Kidney (tissue), 14 donors: Measurements from ENCODE around the gene GADD45B. TPM values are rescaled to one million over a fixed set of nuclear protein-coding genes. Genes with fewer than 3 reads are reported as not detected.
"Not testable (repeated sequence)": the region's sequence is repeated elsewhere in the genome, so short reads cannot be mapped to it uniquely, and the experiment has no call there.

ENCODE experiments used
- DNase-seq, 5 donors: peaks; one replicate each; pipeline ENCODE4 v3.0.0-alpha.2; 2013 to 2020
- FAIRE-seq: peaks from 2 replicates; lab custom pipeline; 2012; peaks lifted over from hg19 to GRCh38; lab: Jason Lieb, UNC
- H3K27ac ChIP-seq, 2 donors: one replicate each; pipeline ENCODE4 v1.7.0; 2013; ENCODE audit warnings: low read depth in 2 of 2, low read length in 2 of 2, inconsistent platforms in 1 of 2
- H3K27me3 ChIP-seq: one replicate; pipeline ENCODE4 v1.7.1; 2013; ENCODE audit warnings: low read length, inconsistent platforms; ENCODE audit not compliant: control insufficient read depth, insufficient read depth
- H3K36me3 ChIP-seq, 3 donors: one replicate each; pipeline versions ENCODE4 v1.7.0 to v1.7.1; 2013; ENCODE audit warnings: low read length in 3 of 3, control low read depth in 1 of 3, inconsistent platforms in 1 of 3; ENCODE audit not compliant: insufficient read depth in 3 of 3, control insufficient read depth in 2 of 3
- H3K4me1 ChIP-seq, 3 donors: one replicate each; pipeline versions ENCODE4 v1.7.0 to v1.7.1; 2013; ENCODE audit warnings: low read length in 3 of 3, inconsistent platforms in 1 of 3, low read depth in 1 of 3; ENCODE audit not compliant: control insufficient read depth in 2 of 3, insufficient read depth in 2 of 3
- H3K4me3 ChIP-seq, 3 donors: one replicate each; pipeline versions ENCODE4 v1.7.0 to v1.8.1; 2013; ENCODE audit warnings: low read length in 3 of 3, control low read depth in 1 of 3, inconsistent platforms in 1 of 3
- H3K9ac ChIP-seq, 3 donors: one replicate each; pipeline versions ENCODE4 v1.7.0 to v1.7.1; 2013; ENCODE audit warnings: low read length in 3 of 3, control low read depth in 1 of 3, inconsistent platforms in 1 of 3
- H3K9me3 ChIP-seq, 3 donors: one replicate each; pipeline versions ENCODE4 v1.7.0 to v1.7.1; 2013; ENCODE audit warnings: low read length in 3 of 3, control low read depth in 1 of 3, inconsistent platforms in 1 of 3; ENCODE audit not compliant: control insufficient read depth in 2 of 3, insufficient read depth in 1 of 3
- intact Hi-C: fragments of 100-400 bp; cut with DNase I; formaldehyde crosslinking; loops from one replicate; pipeline ENCODE4 v1.11.1; 2022
- polyA plus RNA-seq: library from polyadenylated mRNA; stranded (reverse); fragments of 350-450 nt; fragmentation: Illumina TruSeq; extraction: RNeasy Lipid Tissue Mini Kit (QIAGEN cat#74804); gene quantifications from one replicate; pipeline ENCODE4 v1.2.3, GENCODE V29; 2014; ENCODE audit warnings: low read depth, low replicate concordance; ENCODE audit not compliant: insufficient read depth
- total RNA-seq: library from RNA; stranded (reverse); fragmentation: NEBNext Ultra II Directional; extraction: Animal tissue kit (Norgen Biotek cat#: 25700); gene quantifications from one replicate; pipeline ENCODE4 v1.2.1, GENCODE V29; 2021
- TF ChIP-seq, protein P1 (sequence below): IDR thresholded peaks from 3 replicates; pipeline ENCODE4 v1.5.1; 2012; ENCODE audit warnings: mild to moderate bottlenecking, moderate library complexity, borderline replicate concordance; ENCODE audit not compliant: insufficient read depth; ENCODE audit errors: extremely low read depth
- donor health status: control.
- donor health status: control.
- donor health status: control.
- donor health status: control.
- donor health status: control.
- donor health status: DM: yes; HTN: yes; CAD: no.
- donor health status: Normal renal cell carcinoma (clear cell type).

The GADD45B gene
- total and polyA plus RNA-seq, 2 donors from 2014 or later, result 88.5 to 149 TPM

DNA sequence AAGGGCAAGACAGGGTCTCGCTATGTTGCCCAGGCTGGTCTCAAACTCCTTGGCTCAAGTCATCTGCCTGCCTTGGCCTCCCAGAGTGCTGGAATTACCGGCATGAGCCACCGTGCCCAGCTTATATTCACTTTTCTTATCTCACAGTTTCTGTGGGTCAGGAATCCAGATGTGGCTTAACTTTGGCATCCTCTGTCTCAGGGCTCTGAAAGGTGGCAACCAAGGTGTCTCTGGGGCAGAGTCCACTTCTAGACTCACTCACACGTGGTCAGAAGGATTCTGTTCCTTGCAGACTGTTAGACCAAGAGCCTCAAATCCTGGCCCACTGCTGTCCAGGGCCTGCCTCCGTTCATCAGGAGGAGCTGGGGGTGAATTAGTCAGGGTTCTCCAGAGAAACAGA is 11.5 kb upstream of the GADD45B start:
- intact Hi-C loops, result no loop called here
- H3K36me3 ChIP-seq, result no peaks in the 10 kb centered on the region
- TF ChIP-seq, protein P1, sequence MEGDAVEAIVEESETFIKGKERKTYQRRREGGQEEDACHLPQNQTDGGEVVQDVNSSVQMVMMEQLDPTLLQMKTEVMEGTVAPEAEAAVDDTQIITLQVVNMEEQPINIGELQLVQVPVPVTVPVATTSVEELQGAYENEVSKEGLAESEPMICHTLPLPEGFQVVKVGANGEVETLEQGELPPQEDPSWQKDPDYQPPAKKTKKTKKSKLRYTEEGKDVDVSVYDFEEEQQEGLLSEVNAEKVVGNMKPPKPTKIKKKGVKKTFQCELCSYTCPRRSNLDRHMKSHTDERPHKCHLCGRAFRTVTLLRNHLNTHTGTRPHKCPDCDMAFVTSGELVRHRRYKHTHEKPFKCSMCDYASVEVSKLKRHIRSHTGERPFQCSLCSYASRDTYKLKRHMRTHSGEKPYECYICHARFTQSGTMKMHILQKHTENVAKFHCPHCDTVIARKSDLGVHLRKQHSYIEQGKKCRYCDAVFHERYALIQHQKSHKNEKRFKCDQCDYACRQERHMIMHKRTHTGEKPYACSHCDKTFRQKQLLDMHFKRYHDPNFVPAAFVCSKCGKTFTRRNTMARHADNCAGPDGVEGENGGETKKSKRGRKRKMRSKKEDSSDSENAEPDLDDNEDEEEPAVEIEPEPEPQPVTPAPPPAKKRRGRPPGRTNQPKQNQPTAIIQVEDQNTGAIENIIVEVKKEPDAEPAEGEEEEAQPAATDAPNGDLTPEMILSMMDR, result no peak

DNA sequence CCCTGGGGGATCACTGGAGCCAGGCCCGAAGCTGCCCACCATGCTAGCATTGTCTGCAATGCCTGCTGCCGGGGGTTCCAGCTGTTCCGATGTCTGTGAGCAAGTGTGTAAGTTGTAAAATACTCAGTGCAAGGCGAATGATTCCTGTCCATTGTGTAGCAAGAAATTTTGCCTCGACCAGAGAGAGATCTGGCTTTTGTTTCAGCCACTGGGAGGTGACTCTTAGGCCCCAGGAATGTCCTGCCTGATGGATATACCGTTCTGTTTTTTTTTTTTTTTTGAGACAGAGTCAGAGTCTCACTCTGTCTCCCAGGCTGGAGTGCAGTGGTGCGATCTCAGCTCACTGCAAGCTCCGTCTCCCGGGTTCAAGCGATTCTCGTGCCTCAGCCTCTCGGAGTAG is 7.3 kb upstream of the GADD45B start:
- FAIRE-seq, result no peak
- Histone ChIP-seq H3K27ac (no peak overlapping the region), H3K9ac (no peak overlapping the region), H3K27me3 (no peaks in the 10 kb centered on the region), H3K36me3 (no peaks in the 10 kb centered on the region), H3K4me1 (no peaks in the 10 kb centered on the region), H3K4me3 (no peak overlapping the region), H3K9me3 (no peaks in the 10 kb centered on the region)
- intact Hi-C loops, result no loop called here
- DNase-seq, result no peak
- TF ChIP-seq, protein P1, result no peak

More for the DNA sequence above, 11.5 kb upstream of the GADD45B start:
- H3K9me3 ChIP-seq, result no peaks in the 10 kb centered on the region
- no peak overlapping the region for H3K9ac ChIP-seq
- peaks cover 0 to 4% (median 0%) of the 10 kb centered on the region in 3 donors for H3K4me1 ChIP-seq
- H3K27me3 ChIP-seq, result no peaks in the 10 kb centered on the region
- H3K4me3 ChIP-seq, result no peak overlapping the region
- no peak overlapping the region for H3K27ac ChIP-seq
- FAIRE-seq (no peak), DNase-seq (no peak)

DNA sequence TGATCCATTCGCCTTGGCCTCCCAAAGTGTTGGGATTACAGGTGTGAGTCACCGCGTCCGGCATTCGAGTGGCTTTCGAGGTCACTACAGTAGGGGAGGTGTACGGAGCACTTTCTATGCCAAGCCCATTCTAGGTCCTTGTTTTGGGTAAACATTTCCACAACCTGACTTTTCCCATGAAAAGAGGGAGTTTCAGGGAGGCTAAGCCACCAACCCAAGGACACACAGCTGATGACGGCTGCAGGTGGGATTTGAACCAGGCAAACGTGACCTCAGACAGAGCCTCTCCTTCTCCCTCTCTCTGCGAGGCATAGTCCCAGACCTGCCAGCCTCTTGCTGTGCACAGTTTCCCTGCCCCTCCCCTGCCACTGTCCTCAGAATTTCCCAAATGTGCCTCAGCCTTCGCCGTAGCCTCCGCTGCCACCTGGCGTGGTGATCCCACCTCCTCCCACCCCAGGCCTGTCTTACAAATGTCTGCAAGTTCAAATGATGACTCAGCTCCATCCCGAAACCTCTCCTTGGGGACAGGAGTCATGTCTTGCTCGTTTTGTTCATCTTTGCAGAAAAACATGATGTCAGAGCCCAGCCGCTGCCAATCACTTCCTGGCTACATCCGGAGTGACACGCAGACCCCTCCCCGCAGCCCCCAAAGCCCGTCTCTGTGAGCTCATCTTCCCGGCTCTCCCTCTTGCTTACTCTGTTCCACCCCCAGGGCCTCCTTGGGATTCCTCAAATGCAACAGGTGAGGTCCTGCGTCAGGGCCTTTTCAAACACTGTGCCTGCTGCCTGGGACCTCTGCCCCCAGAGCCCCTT is 6.6 kb upstream of the GADD45B start:
- DNase-seq, result peak in 2 of 5 donors; percentile 25 to 40
- intact Hi-C loops, result no loop called here
- H3K27ac ChIP-seq, result no peak overlapping the region
- TF ChIP-seq, protein P1, result no peak
- H3K36me3 ChIP-seq, result no peaks in the 10 kb centered on the region
- H3K27me3 ChIP-seq, result no peaks in the 10 kb centered on the region
- H3K9me3 ChIP-seq, result no peaks in the 10 kb centered on the region
- no peak for FAIRE-seq
- H3K4me3 ChIP-seq, result no peak overlapping the region
- H3K9ac ChIP-seq, result no peak overlapping the region
- no peaks in the 10 kb centered on the region for H3K4me1 ChIP-seq

- intact Hi-C loops, result loop anchor here (5.0 kb wide), 1 partner anchor 142 kb away; no protein-coding TSS in a partner anchor
- FAIRE-seq, H3K4me1 ChIP-seq: not testable (repeated sequence)
Measured at GRCh38 chr19:2469915-2470200, 6.1 kb upstream of the GADD45B start.

More at GRCh38 chr19:2469915-2470200, 6.1 kb upstream of the GADD45B start:
- H3K27me3 ChIP-seq, H3K9ac ChIP-seq, DNase-seq, H3K36me3 ChIP-seq, H3K27ac ChIP-seq, H3K4me3 ChIP-seq, H3K9me3 ChIP-seq: not testable (repeated sequence)
